Esophagus muscularis mucosa (tissue), 3 donors: Measurements from ENCODE around the gene SND1.

Experiments used
- CTCF ChIP-seq, 3 experiments: fragments of 200-600 bp in 2 of 3; fragments of 450-650 bp in 1 of 3; sonication (generic) in 2 of 3; IDR thresholded peaks; one replicate each; pipeline ENCODE4 v1.5.1; 2017 to 2019; ENCODE audit warnings: antibody characterized with exemption in 3 of 3, mild to moderate bottlenecking in 2 of 3, moderate library complexity in 1 of 3
- POLR2A ChIP-seq: fragments of 450-650 bp; IDR thresholded peaks from one replicate; pipeline ENCODE4 v1.6.1; 2017; ENCODE audit warnings: antibody characterized with exemption, moderate library complexity, mild to moderate bottlenecking, low read depth

GRCh38 chr7:127708788-127709187 lies 56.8 kb downstream of the SND1 start:
- TF ChIP-seq POLR2A (no peak), CTCF (IDR thresholded peaks at IDR 0.05) (peak; percentile 71 to 73 (median 72))
